Smooth muscle cell (in vitro differentiated cells): ENCODE data around the gene KCNMB3. TPM values are rescaled to one million over a fixed set of nuclear protein-coding genes. Genes with fewer than 3 reads are reported as not detected.

Experiments
- DNase-seq: peaks from one replicate; lab custom pipeline; 2025; ENCODE audit not compliant: unreplicated experiment; lab: John Stamatoyannopoulos, UW
- H2AFZ ChIP-seq: fragments of 200-600 bp; sonication (generic); 2 replicates; pipeline ENCODE4 v1.6.0; 2016; ENCODE audit warnings: antibody characterized with exemption, low read depth, mild to moderate bottlenecking
- H3F3A ChIP-seq: fragments of 200-600 bp; sonication (generic); 2 replicates; pipeline ENCODE4 v1.6.0; 2017; ENCODE audit warnings: antibody characterized with exemption, low read depth
- H3K27ac ChIP-seq: fragments of 200-600 bp; sonication (generic); 2 replicates; pipeline ENCODE4 v1.5.1; 2016; ENCODE audit warnings: low read depth, mild to moderate bottlenecking
- H3K27me3 ChIP-seq: fragments of 200-600 bp; sonication (generic); 2 replicates; pipeline ENCODE4 v1.6.1; 2016; ENCODE audit warnings: low read depth, mild to moderate bottlenecking
- H3K36me3 ChIP-seq: fragments of 200-600 bp; sonication (generic); 2 replicates; pipeline ENCODE4 v1.5.1; 2016; ENCODE audit warnings: low read depth
- H3K4me1 ChIP-seq: fragments of 200-600 bp; sonication (generic); 2 replicates; pipeline ENCODE4 v1.5.1; 2016; ENCODE audit warnings: low read depth
- H3K4me2 ChIP-seq: fragments of 200-600 bp; sonication (generic); 2 replicates; pipeline ENCODE4 v1.6.0; 2016; ENCODE audit warnings: mild to moderate bottlenecking
- H3K4me3 ChIP-seq: fragments of 200-600 bp; sonication (generic); 2 replicates; pipeline ENCODE4 v1.5.1; 2016; ENCODE audit warnings: mild to moderate bottlenecking
- H3K79me2 ChIP-seq: fragments of 200-600 bp; sonication (generic); 2 replicates; pipeline ENCODE4 v1.6.0; 2016; ENCODE audit warnings: low read depth, mild to moderate bottlenecking
- H3K9ac ChIP-seq: fragments of 200-600 bp; sonication (generic); 2 replicates; pipeline ENCODE4 v1.6.0; 2016; ENCODE audit warnings: low read depth
- H3K9me3 ChIP-seq: fragments of 200-600 bp; sonication (generic); replicated peaks from 2 replicates; pipeline ENCODE4 v1.5.1; 2016; ENCODE audit warnings: low read depth
- H4K20me1 ChIP-seq: fragments of 200-600 bp; sonication (generic); 2 replicates; pipeline ENCODE4 v1.6.0; 2016; ENCODE audit warnings: low read depth
- CTCF ChIP-seq: fragments of 200-600 bp; sonication (generic); IDR thresholded peaks from 2 replicates; pipeline ENCODE4 v1.5.1; 2017; ENCODE audit warnings: borderline replicate concordance, mild to moderate bottlenecking, antibody characterized with exemption; ENCODE audit not compliant: insufficient read depth, poor library complexity, severe bottlenecking
- WGBS: methylation state at CpG from one replicate; pipeline ENCODE4 v1.1.7; 2016; ENCODE audit warnings: low lambda C conversion rate; 5-methylcytosine and 5-hydroxymethylcytosine counted together
- polyA plus RNA-seq: library from polyadenylated mRNA; unstranded; fragments of >200 nt; fragmentation: Nextera tagmentation; extraction: Ambion mirVana; gene quantifications from 2 replicates; pipeline ENCODE4 v1.2.1, GENCODE V29; 2016
- total RNA-seq: library from RNA; depleted of rRNA; stranded (reverse); fragments of >200 nt; gene quantifications from 2 replicates; pipeline ENCODE4 v1.2.3, GENCODE V29; 2014

KCNMB3 gene
- total and polyA plus RNA-seq, 2 experiments from 2014 or later, result 2.3 TPM; not detected in 1

DNA sequence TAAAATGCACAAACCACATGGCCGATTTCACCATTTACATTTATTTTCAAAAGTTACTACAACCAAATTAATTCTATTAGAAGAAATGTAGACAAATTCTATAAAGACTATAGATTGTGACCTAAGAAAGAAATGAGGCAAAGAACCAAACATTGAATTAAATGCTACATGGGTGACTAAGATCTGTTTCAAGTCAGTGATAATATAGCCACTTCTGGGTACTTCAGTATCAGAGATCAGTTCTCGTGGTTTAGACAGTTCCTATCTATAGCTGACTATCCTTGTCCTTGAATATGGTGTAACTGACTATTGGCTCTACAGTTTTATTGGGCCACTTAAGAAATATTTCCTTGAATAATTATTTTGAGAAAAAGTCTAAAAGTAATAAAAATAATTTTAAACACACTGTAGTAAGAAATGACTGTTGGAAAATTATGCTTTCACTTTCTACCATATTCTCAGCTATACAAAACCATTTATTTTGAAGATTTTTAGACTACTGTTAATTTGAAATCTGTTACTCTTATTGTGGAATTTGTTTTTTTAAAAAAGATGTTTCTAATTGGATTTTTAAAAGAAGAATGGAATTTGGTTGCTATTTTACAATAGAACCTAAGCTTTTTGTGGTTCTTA, 14.1 kb downstream of the KCNMB3 start:
- no peaks in the 10 kb centered on the region for H3K36me3 ChIP-seq
- H3K27me3 ChIP-seq, result no peaks in the 10 kb centered on the region
- TF ChIP-seq CTCF, result no peak
- no peak for DNase-seq
- H3K9me3 ChIP-seq, result no peaks in the 10 kb centered on the region
- H2AFZ ChIP-seq, result no peak overlapping the region
- no peak overlapping the region for H3K4me2 ChIP-seq
- H3K79me2 ChIP-seq, result no peaks in the 10 kb centered on the region
- no peak overlapping the region for H3K27ac ChIP-seq
- no peaks in the 10 kb centered on the region for H3F3A ChIP-seq
- no peaks in the 10 kb centered on the region for H4K20me1 ChIP-seq
- H3K4me3 ChIP-seq, result no peak overlapping the region
- no peaks in the 10 kb centered on the region for H3K4me1 ChIP-seq
- WGBS, result 81% methylated on average over 2 of the region's 2 CpGs
- H3K9ac ChIP-seq, result no peak overlapping the region

DNA sequence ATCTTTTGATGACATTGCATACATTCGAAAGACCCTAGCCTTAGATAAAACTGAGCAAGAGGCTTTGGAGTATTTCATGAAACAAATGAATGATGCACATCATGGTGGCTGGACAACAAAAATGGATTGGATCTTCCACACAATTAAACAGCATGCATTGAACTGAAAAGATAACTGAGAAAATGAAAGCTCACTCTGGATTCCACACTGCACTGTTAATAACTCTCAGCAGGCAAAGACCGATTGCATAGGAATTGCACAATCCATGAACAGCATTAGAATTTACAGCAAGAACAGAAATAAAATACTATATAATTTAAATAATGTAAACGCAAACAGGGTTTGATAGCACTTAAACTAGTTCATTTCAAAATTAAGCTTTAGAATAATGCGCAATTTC, 16.7 kb downstream of the KCNMB3 start:
- Histone ChIP-seq H2AFZ (no peak overlapping the region), H3K27me3 (no peaks in the 10 kb centered on the region), H3K36me3 (peaks cover 10% of the 10 kb centered on the region), H3K9ac (no peak overlapping the region), H3K4me3 (no peak overlapping the region), H3K4me1 (no peaks in the 10 kb centered on the region), H4K20me1 (no peaks in the 10 kb centered on the region), H3F3A (no peaks in the 10 kb centered on the region), H3K9me3 (no peaks in the 10 kb centered on the region), H3K27ac (no peak overlapping the region), H3K4me2 (no peak overlapping the region), H3K79me2 (no peaks in the 10 kb centered on the region)
- TF ChIP-seq CTCF, result no peak
- DNase-seq, result no peak
- WGBS, result 76% methylated on average over 4 of the region's 4 CpGs

DNA sequence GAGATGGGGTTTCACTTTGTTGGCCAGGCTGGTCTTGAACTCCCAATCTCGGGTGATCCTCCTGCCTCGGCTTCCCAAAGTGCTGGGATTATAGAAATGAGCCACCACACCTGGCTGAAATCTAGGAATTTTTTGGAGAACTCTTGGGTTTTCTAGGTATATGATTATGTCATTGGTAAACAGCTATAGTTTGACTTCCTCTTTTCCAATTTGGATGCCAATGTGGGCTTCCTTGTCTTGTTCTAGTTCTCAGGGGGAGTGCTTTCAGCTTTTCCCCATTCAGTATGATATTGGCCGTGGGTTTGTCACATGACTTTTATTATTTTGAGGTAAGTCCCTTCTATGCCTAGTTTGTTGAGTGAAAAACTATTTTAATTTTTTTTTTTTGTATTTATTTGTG, 17.9 kb downstream of the KCNMB3 start:
- Histone ChIP-seq H3K4me1 (no peaks in the 10 kb centered on the region), H3K9ac (no peak overlapping the region)
- 97% methylated on average over 3 of the region's 3 CpGs for WGBS

More for the DNA sequence above, 17.9 kb downstream of the KCNMB3 start:
- DNase-seq, result no peak
- Histone ChIP-seq H3K4me2 (no peak overlapping the region), H3K36me3 (peaks cover 10% of the 10 kb centered on the region), H4K20me1 (no peaks in the 10 kb centered on the region), H2AFZ (no peak overlapping the region), H3K79me2 (no peaks in the 10 kb centered on the region), H3K4me3 (no peak overlapping the region), H3K27ac (no peak overlapping the region), H3F3A (no peaks in the 10 kb centered on the region), H3K9me3 (no peaks in the 10 kb centered on the region), H3K27me3 (no peaks in the 10 kb centered on the region)
- TF ChIP-seq CTCF, result no peak
